SIG-M5 treated with dmso at 0.1 percent for 504 hours (cell line): ENCODE measurements around the gene HPCA.

Source experiments
- DNase-seq: peaks from one replicate; lab custom pipeline; 2025; ENCODE audit not compliant: unreplicated experiment; lab: John Stamatoyannopoulos, UW

The HPCA gene

GRCh38 chr1:32886004-32886827, at the start of gene HPCA:
TSS of gene HPCA (plus strand) at chr1:32886491. CDS start at chr1:32888899, 2,408 bp downstream.
- no peak for DNase-seq

DNA sequence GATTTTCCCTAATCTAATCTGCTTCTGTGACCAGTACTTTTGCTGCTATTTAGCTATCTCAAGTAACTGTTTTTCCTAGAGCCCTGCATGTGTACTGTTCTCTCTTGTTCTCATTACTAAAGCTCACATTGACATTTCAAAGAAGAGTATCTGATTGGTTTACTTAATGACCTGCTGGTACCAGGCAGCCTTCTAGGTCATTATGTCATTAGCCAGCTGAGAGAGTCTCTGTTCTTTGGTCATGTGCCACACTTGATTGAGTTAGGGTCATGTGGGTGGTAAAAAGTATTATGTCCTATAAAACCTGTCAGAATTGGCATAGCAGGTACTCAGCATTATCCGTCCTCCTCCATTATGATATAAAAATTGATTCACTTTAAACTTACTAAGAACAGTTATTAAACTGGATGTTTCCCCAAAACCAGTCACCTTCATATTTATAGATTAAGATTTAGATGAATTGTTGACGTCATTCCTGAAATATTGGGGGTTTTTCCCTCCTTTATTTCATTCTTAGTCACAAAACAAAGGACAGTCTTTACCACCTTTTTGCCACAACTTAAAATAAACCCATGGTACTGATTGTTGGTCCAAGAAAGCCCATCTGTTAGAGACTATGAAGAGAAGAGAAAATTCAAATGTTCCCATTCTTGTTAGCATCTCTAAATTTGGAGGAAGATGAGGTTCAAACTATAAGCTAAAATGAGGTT, 37.8 kb upstream of the HPCA start:
- DNase-seq: no peak

DNA sequence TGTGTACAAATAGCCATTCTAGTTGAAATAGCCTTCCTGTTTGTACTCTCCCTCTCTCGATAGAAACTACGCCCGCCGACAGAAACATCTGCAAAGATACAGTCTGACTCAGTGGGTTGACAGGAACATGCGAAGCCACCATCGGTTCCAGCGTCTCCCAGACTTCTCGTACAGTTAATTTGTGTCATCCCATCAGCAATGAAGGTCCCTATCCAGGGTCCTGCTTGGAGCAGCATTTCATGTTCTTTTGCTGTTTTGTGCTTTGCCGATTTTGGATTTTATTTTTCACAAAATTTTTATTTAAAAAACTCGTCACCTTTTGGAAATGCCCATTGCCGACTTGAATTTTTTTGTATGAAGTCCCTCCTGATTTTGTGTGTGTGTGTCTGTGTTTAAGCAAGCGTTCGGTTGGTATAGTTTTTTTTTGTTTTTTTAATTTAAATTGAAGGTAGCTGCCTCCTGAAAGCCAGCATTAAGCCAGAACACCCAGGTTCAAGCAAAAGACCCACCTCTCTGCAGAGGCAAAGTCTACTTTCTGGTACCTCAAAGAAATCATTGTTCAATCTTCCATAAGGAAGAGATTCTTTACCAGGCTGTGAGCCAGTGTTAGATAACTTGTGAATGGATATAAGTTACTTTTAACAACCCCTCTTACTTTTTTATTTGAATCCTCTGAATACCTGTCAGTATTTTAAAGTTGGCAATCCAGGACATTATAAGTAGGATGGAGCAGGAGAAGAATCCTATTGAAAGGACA, 30.3 kb upstream of the HPCA start:
- DNase-seq: no peak

- no peak for DNase-seq
These were observed 28.2 kb upstream of the HPCA start for GRCh38 chr1:32858136-32858535.

DNA sequence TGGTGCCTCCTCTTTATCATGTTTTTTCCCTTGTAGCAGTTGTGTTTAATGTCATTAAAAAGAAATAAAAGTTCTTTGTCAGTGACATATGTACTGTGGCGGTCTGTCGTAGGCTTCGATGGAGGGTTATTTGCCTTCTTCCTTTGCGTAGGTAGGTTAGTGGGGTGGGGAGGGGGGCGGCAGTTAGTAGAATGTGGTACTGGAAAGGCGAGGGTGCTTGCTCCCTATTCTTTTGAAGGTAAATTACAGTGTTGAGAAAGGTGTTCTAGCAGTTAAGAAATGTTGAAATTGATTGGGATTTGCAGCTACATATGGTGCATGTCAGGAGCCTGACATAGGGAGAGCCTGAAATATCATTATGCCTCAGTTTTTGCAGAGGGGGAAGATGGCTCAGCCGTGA, 27.5 kb upstream of the HPCA start:
- DNase-seq: no peak

DNA sequence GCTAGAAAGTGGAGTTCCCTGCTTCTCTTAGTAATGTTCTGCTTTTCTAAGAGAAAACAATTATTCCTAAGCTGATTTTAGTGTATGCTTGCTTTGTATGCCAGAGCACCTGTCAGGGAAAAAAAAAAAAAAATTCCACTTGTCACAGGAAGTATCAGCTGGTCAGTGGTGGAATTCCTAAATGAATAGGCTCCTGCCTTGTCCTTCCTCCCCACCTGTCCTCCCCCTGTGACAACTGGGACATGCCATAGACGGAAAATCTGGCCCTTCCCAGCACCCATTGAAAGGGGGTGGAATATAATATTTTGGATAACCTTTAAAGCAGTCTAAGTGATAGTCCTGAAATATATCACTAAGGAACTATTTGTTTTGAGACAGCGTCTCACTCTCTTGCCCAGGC, 26.4 kb upstream of the HPCA start:
- DNase-seq: no peak

GRCh38 chr1:32860566-32860965, 25.7 kb upstream of the HPCA start:
- no peak for DNase-seq

- no peak for DNase-seq
These were observed 24.2 kb upstream of the HPCA start for GRCh38 chr1:32861904-32862695.

DNA sequence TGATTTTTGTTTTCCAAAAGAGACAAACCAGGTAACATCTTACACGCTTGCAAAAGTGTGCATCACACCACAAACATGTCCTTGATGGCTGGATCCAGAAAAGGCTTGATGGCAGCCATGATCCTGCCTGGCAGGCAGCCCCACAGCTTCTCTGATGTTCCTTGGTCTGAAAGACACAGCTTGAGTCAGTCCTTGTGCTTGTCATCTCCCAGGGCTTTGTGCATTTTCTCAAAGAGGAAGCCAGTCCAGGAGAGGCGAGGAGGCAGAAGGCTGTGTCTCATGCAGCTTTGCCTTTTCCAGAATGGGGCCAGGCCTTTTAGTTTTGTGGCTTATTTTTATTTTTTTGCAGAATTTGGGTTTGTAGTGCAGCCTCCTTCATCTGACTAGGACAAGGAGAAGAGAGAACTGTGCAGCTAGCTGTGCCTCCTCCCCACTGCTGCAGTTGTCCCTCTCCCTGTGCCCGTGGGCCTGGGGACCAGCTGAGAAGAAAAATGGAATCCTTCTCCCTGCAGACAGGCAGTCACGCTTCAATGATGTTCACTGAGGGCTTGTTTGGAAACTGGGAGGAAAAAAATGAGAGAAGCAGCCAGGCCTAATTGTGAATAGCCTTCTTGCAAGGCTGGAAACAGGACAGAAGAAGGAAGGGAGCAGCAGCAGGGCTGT, 22.9 kb upstream of the HPCA start:
- DNase-seq: no peak

DNA sequence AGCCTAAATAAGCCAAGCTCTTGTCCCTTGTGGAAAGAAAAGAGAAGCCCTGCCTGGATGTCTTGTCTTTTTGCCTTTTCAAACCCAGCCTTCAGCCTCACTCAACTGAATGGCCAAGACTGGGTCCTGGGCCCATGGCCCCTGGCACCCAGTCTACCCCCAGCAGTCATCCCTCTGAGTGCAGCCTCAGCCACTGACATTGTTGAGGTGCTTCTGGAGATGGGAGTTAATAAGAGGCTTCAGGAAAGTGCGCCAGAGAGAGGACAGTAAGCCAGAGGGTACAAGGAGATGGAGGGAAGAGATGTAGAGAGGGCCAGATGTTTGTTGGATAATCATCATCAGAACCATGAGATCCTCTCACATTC, 22.4 kb upstream of the HPCA start:
- DNase-seq: no peak

- DNase-seq: no peak
These were observed 21.8 kb upstream of the HPCA start for GRCh38 chr1:32864375-32865019.

- DNase-seq: no peak
These were observed 20.5 kb upstream of the HPCA start for GRCh38 chr1:32865639-32866405.

DNA sequence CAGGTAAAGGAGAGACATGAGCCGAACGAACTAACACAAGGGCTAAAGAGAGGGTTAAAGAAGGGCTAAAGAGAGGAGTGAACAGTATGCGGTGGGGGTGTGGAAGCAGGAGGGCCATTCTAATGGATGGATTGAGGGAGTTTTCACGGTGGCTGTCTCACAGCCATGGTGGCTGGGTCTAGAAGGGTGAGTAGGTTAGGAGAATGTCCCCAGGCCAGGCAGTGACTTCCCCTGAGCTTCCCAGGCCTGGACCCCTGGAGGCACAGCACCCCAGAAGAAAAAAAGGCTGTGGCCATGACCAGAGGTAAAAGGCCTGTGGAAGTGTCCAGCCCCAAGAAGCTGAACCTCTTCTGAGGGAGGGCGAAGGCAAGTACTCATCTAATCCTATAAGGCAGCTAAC, 19.1 kb upstream of the HPCA start:
- no peak for DNase-seq

DNA sequence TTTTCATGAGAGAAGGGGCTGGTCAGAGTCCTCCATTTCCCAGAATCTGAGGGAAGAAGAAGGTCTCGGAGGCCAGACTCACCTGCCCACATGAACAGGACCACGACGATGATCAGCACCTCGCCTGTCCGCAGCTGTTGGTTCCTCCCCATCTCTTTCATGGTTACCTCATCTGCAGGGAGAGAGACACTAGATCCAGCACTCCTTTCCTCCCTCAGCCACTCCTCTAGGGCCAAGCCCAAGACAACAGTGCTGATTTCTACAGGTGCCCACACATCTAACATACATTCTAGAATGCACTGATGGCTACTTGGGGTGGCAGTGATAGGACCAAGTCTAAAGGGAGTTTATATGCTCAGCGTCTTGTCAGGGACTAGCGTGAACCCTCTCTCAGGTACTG, 18.6 kb upstream of the HPCA start:
- no peak for DNase-seq

DNA sequence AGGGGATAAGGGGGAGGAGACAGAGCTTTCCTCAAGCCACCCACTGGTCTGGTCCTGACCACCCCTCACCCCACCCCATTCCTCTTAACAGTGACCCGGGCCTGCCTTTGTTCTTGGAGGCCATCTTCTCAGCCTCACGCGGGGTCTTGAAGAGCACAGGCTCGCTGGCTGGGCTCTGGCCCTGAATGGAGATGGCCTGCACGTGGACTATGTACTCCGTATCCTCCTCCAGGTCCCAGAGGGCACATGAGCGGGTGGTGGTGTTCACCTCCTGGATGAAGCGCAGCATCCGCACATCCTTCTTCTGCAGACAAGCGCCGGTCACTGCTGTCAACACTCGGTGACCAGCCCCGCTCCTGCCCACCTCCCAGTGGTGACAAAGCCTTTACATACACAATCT, 18.2 kb upstream of the HPCA start:
- DNase-seq: no peak

GRCh38 chr1:32868806-32869455, 17.4 kb upstream of the HPCA start:
- no peak for DNase-seq

DNA sequence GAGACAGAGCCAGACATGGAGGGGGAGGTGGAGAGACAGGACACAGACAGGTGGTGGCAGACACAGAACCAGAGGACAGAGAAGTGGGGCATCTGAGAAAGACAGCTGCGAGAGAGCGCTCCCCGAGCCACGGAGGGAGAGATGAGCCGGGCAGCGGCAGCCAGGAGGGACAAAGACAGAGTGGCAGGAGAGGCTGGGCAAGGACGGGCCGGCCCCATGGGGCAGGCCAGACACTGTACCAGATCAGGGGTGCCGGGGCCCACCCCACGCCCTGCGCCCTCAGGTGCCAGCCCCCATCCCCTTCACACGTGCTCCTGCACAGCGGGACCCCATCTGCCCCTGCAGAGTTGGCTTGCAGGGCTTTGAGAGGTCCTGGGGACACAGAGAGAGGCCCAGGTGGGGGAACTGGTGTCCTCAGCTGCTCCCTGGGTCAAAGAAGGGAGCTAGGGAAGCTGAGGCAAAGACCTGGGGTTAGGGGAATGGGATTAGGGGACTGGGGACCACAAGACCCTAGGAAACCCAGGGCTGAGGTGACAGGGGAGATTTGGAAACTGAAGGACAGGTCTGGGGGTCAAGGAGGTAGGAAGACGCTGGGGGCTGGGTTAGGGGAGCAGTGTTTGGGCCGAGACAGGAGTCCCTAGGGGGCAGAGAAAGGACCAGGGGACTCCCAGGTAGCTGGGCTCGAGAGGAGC, 16.2 kb upstream of the HPCA start:
- no peak for DNase-seq
